ENCODE measurements around the gene RNH1. TPM values are rescaled to one million over a fixed set of nuclear protein-coding genes. Genes with fewer than 3 reads are reported as not detected.

RNH1 gene
- total RNA-seq, 1 donor from 2014 or later: 142 TPM

GRCh38 chr11:529728-530411, 22.8 kb upstream of the RNH1 start:
- no peaks in the 10 kb centered on the region for H3K9me3 ChIP-seq (replicated peaks)
- H3K4me1 ChIP-seq: peaks cover 31% of the 10 kb centered on the region
- no peak for DNase-seq
- no peaks in the 10 kb centered on the region for H3K27me3 ChIP-seq (ENCODE audit: low read depth)
- no peak for TF ChIP-seq CTCF (IDR thresholded peaks at IDR 0.05; ENCODE audit: borderline replicate concordance)
- H3K27ac ChIP-seq (replicated peaks): no peak overlapping the region
- peaks cover 28% of the 10 kb centered on the region for H3K36me3 ChIP-seq
- H3K4me3 ChIP-seq: no peak overlapping the region
- intact Hi-C loops (cut with micrococcal nuclease): no loop called here

- Histone ChIP-seq H3K27me3 (ENCODE audit: low read depth) (no peaks in the 10 kb centered on the region), H3K9me3 (replicated peaks) (no peaks in the 10 kb centered on the region), H3K4me3 (no peak overlapping the region), H3K36me3 (peaks cover 28% of the 10 kb centered on the region), H3K27ac (replicated peaks) (no peak overlapping the region), H3K4me1 (peaks cover 23% of the 10 kb centered on the region)
- DNase-seq: no peak
- TF ChIP-seq CTCF (IDR thresholded peaks at IDR 0.05; ENCODE audit: borderline replicate concordance): no peak
- intact Hi-C loops (cut with micrococcal nuclease): no loop called here
These were observed 22.0 kb upstream of the RNH1 start for GRCh38 chr11:528815-529727.

- no peak overlapping the region for H3K4me3 ChIP-seq
- TF ChIP-seq CTCF (IDR thresholded peaks at IDR 0.05; ENCODE audit: borderline replicate concordance): no peak
- H3K36me3 ChIP-seq: peaks cover 24% of the 10 kb centered on the region
- no peaks in the 10 kb centered on the region for H3K9me3 ChIP-seq (replicated peaks)
- no peak for DNase-seq
- H3K27me3 ChIP-seq (ENCODE audit: low read depth): no peaks in the 10 kb centered on the region
- intact Hi-C loops (cut with micrococcal nuclease): no loop called here
- H3K27ac ChIP-seq (replicated peaks): no peak overlapping the region
- peaks cover 15% of the 10 kb centered on the region for H3K4me1 ChIP-seq
These were observed 21.2 kb upstream of the RNH1 start for GRCh38 chr11:528166-528814.

- no peaks in the 10 kb centered on the region for H3K27me3 ChIP-seq (ENCODE audit: low read depth)
- no peak overlapping the region for H3K4me3 ChIP-seq
- no peaks in the 10 kb centered on the region for H3K9me3 ChIP-seq (replicated peaks)
- H3K36me3 ChIP-seq: peaks cover 3% of the 10 kb centered on the region
- TF ChIP-seq CTCF (IDR thresholded peaks at IDR 0.05; ENCODE audit: borderline replicate concordance): no peak
- DNase-seq: no peak
- H3K27ac ChIP-seq (replicated peaks): no peak overlapping the region
- intact Hi-C loops (cut with micrococcal nuclease): no loop called here
- H3K4me1 ChIP-seq: no peaks in the 10 kb centered on the region
These were observed 19.1 kb upstream of the RNH1 start for GRCh38 chr11:526192-526591.

- Histone ChIP-seq H3K27ac (replicated peaks) (no peak overlapping the region), H3K27me3 (ENCODE audit: low read depth) (no peaks in the 10 kb centered on the region), H3K9me3 (replicated peaks) (peaks cover 8% of the 10 kb centered on the region), H3K4me3 (no peak overlapping the region), H3K36me3 (no peaks in the 10 kb centered on the region), H3K4me1 (peaks cover 11% of the 10 kb centered on the region)
- TF ChIP-seq CTCF (IDR thresholded peaks at IDR 0.05; ENCODE audit: borderline replicate concordance): no peak
- DNase-seq: no peak
- intact Hi-C loops (cut with micrococcal nuclease): no loop called here
These were observed 14.2 kb upstream of the RNH1 start for GRCh38 chr11:521177-521688.
